K562 (cell line): ENCODE results near the gene HSD17B11. TPM values are rescaled to one million over a fixed set of nuclear protein-coding genes. Genes with fewer than 3 reads are reported as not detected.
A peak's percentile ranks its signal among the peaks of the same experiment; 100 is the strongest.

Source experiments
- ARID3A ChIP-seq: IDR thresholded peaks from 2 replicates; pipeline ENCODE4 v1.6.1; 2012; ENCODE audit warnings: low read depth, low read length, improper control_type of control experiment, borderline replicate concordance
- CBFA2T2 ChIP-seq: fragments of 450-650 bp; conservative IDR thresholded peaks from 2 replicates; pipeline ENCODE4 v1.6.1; 2017; ENCODE audit warnings: mild to moderate bottlenecking
- CREB3 ChIP-seq: fragments of 450-650 bp; conservative IDR thresholded peaks from 2 replicates; pipeline ENCODE4 v1.6.1; 2016; ENCODE audit warnings: missing genetic modification characterization, low read depth, mild to moderate bottlenecking, missing compliant biosample characterization, moderate library complexity
- GABPB2 ChIP-seq: fragments of 250-450 bp; sonication (Bioruptor Pico); conservative IDR thresholded peaks from 2 replicates; pipeline ENCODE4 v1.5.1; 2021; ENCODE audit warnings: mild to moderate bottlenecking
- PHF20 ChIP-seq: fragments of 450-650 bp; IDR thresholded peaks from 2 replicates; pipeline ENCODE4 v1.6.1; 2018; ENCODE audit not compliant: partially characterized antibody
- SIRT6 ChIP-seq: IDR thresholded peaks from one replicate; pipeline ENCODE4 v1.6.1; 2012; ENCODE audit warnings: low read depth, mild to moderate bottlenecking, control low read depth, inconsistent platforms, low read length, moderate library complexity
- SRSF7 ChIP-seq: fragments of 200-400 bp; formaldehyde crosslinking; optimal IDR thresholded peaks from 2 replicates; pipeline ENCODE3; 2017; ENCODE audit warnings: mild to moderate bottlenecking, low read depth, low read length
- STAT6 ChIP-seq: sonication (generic); formaldehyde crosslinking; IDR thresholded peaks from 2 replicates; pipeline ENCODE4 v1.8.1; 2023; ENCODE audit warnings: mild to moderate bottlenecking, missing genetic modification reagents
- TAF9B ChIP-seq: fragments of 450-650 bp; IDR thresholded peaks from 2 replicates; pipeline ENCODE4 v1.6.1; 2018; ENCODE audit warnings: mild to moderate bottlenecking; ENCODE audit not compliant: partially characterized antibody
- ZBED1 ChIP-seq: IDR thresholded peaks from 2 replicates; pipeline ENCODE4 v1.6.1; 2014
- ZBTB5 ChIP-seq: fragments of 450-650 bp; IDR thresholded peaks from 2 replicates; pipeline ENCODE4 v1.6.1; 2017; ENCODE audit warnings: antibody characterized with exemption
- ZMIZ1 ChIP-seq, 2 experiments: fragments of 150-350 bp in 1 of 2; IDR thresholded peaks; 2 replicates each; pipeline ENCODE4 v1.6.1; 2012 to 2016; ENCODE audit warnings: low read depth in 2 of 2, low read length in 2 of 2, mild to moderate bottlenecking in 1 of 2, moderate library complexity in 1 of 2
- ZNF121 ChIP-seq: sonication (generic); formaldehyde crosslinking; conservative IDR thresholded peaks from 2 replicates; pipeline ENCODE4 v1.8.0; 2022; ENCODE audit warnings: missing genetic modification reagents
- ZNF224 ChIP-seq: sonication (generic); formaldehyde crosslinking; IDR thresholded peaks from 2 replicates; pipeline ENCODE4 v1.8.0; 2022; ENCODE audit warnings: mild to moderate bottlenecking, missing genetic modification reagents
- polyA plus RNA-seq, 8 experiments: library from polyadenylated mRNA; depleted of rRNA in 4 of 8; stranded (reverse) in 5 of 8; unstranded in 3 of 8; fragments of >200 nt; fragmentation: Nextera tagmentation in 2 of 8; fragmentation: Illumina TruSeq in 1 of 8; extraction: Ambion mirVana in 2 of 8; extraction: Trizol in 1 of 8; gene quantifications; 2 replicates each; pipeline versions ENCODE4 v1.2.1 to v1.2.3, GENCODE V29; 2011 to 2014; ENCODE audit warnings: inconsistent platforms in 1 of 8, missing spikeins in 1 of 8
- total RNA-seq, 7 experiments: library from RNA; depleted of rRNA in 6 of 7; stranded (reverse); fragments of >200 nt in 6 of 7; fragmentation: Illumina TruSeq in 2 of 7; extraction: Trizol in 2 of 7; gene quantifications; 2 replicates each; pipeline versions ENCODE4 v1.2.1 to v1.2.3, GENCODE V29; 2011 to 2021; ENCODE audit warnings: low replicate concordance in 1 of 7

The HSD17B11 gene
- total and polyA plus RNA-seq, 9 of the 15 experiments (the other 6 are each of a cell fraction or from before 2014, with no cell fraction given) = 26.0 to 108 (median 81.0) TPM

GRCh38 chr4:87422104-87423052 lies 31.4 kb upstream of the HSD17B11 start, which contains the start of gene NUDT9 (continued):
- TF ChIP-seq ZBTB5 = no peak
- no peak for TF ChIP-seq ZNF121 (CRISPR knock-in tag)
- TF ChIP-seq ARID3A = no peak
- TF ChIP-seq PHF20 = peak; percentile 83
- no peak for TF ChIP-seq STAT6 (CRISPR knock-in tag)
- TF ChIP-seq CREB3 (tag) = peak; percentile 53; the same call in 1 of the 2 replicates
- TF ChIP-seq CBFA2T2 = peak; percentile 61
- no peak for TF ChIP-seq ZBED1
- TF ChIP-seq SRSF7 = no peak
- TF ChIP-seq SIRT6 = no peak
- TF ChIP-seq ZMIZ1 (IDR thresholded peaks at IDR 0.05; ENCODE audit: low read depth in 2 of 2, low read length in 2 of 2) = no peak
- TF ChIP-seq TAF9B = peak; percentile 86
- TF ChIP-seq GABPB2 (CRISPR knock-in tag) = no peak
- no peak for TF ChIP-seq ZNF224 (CRISPR knock-in tag)
